A549 (cell line): ENCODE measurements around the gene CRYGC.

Experiments used
- CBX8 ChIP-seq: fragments of 200-600 bp; sonication (generic); IDR thresholded peaks from 2 replicates; pipeline ENCODE4 v1.6.1; 2016
- CEBPB ChIP-seq, 2 experiments: fragments of >200 bp in 1 of 2; sonication (Bioruptor Twin) in 1 of 2; formaldehyde crosslinking in 1 of 2; IDR thresholded peaks; 2 replicates each; pipeline ENCODE4 v1.6.1; 2012 to 2016
- EHF ChIP-seq: fragments of 250-450 bp; sonication (Bioruptor Pico); IDR thresholded peaks from 2 replicates; pipeline ENCODE4 v1.5.0; 2020; ENCODE audit warnings: mild to moderate bottlenecking
- POLR2A ChIP-seq: IDR thresholded peaks from 2 replicates; pipeline ENCODE4 v1.6.1; 2012; ENCODE audit warnings: mild to moderate bottlenecking, low read length
- RCOR1 ChIP-seq: fragments of 150-350 bp; IDR thresholded peaks from 2 replicates; pipeline ENCODE4 v1.6.1; 2014; ENCODE audit warnings: antibody characterized with exemption, low read length, low read depth
- TF ChIP-seq, protein P1 (sequence below): IDR thresholded peaks from 2 replicates; pipeline ENCODE4 v1.6.1; 2012
- TF ChIP-seq, protein P2 (sequence below): fragments of >200 bp; sonication (Bioruptor Twin); formaldehyde crosslinking; IDR thresholded peaks from 3 replicates; pipeline ENCODE4 v1.5.1; 2016

GRCh38 chr2:208122248-208122647, 7.4 kb downstream of the CRYGC start:
- TF ChIP-seq, protein P1, sequence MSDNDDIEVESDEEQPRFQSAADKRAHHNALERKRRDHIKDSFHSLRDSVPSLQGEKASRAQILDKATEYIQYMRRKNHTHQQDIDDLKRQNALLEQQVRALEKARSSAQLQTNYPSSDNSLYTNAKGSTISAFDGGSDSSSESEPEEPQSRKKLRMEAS: no peak
- TF ChIP-seq, protein P2, sequence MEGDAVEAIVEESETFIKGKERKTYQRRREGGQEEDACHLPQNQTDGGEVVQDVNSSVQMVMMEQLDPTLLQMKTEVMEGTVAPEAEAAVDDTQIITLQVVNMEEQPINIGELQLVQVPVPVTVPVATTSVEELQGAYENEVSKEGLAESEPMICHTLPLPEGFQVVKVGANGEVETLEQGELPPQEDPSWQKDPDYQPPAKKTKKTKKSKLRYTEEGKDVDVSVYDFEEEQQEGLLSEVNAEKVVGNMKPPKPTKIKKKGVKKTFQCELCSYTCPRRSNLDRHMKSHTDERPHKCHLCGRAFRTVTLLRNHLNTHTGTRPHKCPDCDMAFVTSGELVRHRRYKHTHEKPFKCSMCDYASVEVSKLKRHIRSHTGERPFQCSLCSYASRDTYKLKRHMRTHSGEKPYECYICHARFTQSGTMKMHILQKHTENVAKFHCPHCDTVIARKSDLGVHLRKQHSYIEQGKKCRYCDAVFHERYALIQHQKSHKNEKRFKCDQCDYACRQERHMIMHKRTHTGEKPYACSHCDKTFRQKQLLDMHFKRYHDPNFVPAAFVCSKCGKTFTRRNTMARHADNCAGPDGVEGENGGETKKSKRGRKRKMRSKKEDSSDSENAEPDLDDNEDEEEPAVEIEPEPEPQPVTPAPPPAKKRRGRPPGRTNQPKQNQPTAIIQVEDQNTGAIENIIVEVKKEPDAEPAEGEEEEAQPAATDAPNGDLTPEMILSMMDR: no peak
- TF ChIP-seq CBX8 (no peak), POLR2A (no peak), CEBPB (IDR thresholded peaks at IDR 0.05) (no peak), RCOR1 (no peak), EHF (CRISPR knock-in tag) (no peak)
